Measurements from ENCODE around the gene XPNPEP2. TPM values are rescaled to one million over a fixed set of nuclear protein-coding genes. Genes with fewer than 3 reads are reported as not detected.

The XPNPEP2 gene
- total RNA-seq, 1 experiment from 2014 or later: 0.11 TPM

- no peak for TF ChIP-seq ATF2 (CRISPR knock-in tag; IDR thresholded peaks at IDR 0.05; ENCODE audit: borderline replicate concordance, low read depth)
Observed at GRCh38 chrX:129695937-129696336, 42.8 kb upstream of the XPNPEP2 start (continued).

GRCh38 chrX:129696463-129697155, 42.2 kb upstream of the XPNPEP2 start:
- ChIA-PET POLR2A (no interaction called here), CTCF (interaction anchor here (1.1 to 2.5 kb wide), 10 partner anchors 8 to 95 kb away, joined by 3 to 15 read pairs (median 4); partner anchors contain the start of gene APLN)
- peaks cover 4% of the 10 kb centered on the region; the same call in 1 of the 2 replicates for H3K9me3 Mint-ChIP-seq
- H3K27me3 Mint-ChIP-seq (ENCODE audit: low read depth): peaks cover 4% of the 10 kb centered on the region
- ATAC-seq (peak; percentile 88), DNase-seq (ENCODE audit: low spot score) (peak; percentile 43)
- peak overlapping the region; percentile 50 for H3K4me3 Mint-ChIP-seq
- TF ChIP-seq USF2 (CRISPR knock-in tag; IDR thresholded peaks at IDR 0.05) (peak; percentile 70), IRF2 (CRISPR knock-in tag; IDR thresholded peaks at IDR 0.05; ENCODE audit: borderline replicate concordance, low read depth) (no peak), ETV6 (CRISPR knock-in tag; IDR thresholded peaks at IDR 0.05) (peak; percentile 34; the same call in 1 of the 2 replicates), USF1 (CRISPR knock-in tag; IDR thresholded peaks at IDR 0.05) (peak; percentile 57; the same call in 1 of the 2 replicates), MLX (CRISPR knock-in tag; IDR thresholded peaks at IDR 0.05) (no peak)
- peaks cover 50% of the 10 kb centered on the region for H3K4me1 Mint-ChIP-seq
- H3K27ac Mint-ChIP-seq: peak overlapping the region; percentile 79
- H3K36me3 Mint-ChIP-seq: no peaks in the 10 kb centered on the region; the same call in 1 of the 2 replicates

GRCh38 chrX:129697204-129697829, 41.5 kb upstream of the XPNPEP2 start:
- Mint-ChIP-seq H3K27ac (peak overlapping the region; percentile 79), H3K4me1 (peaks cover 48% of the 10 kb centered on the region), H3K4me3 (peak overlapping the region; percentile 50), H3K36me3 (no peaks in the 10 kb centered on the region; the same call in 1 of the 2 replicates), H3K9me3 (peaks cover 4% of the 10 kb centered on the region; the same call in 1 of the 2 replicates), H3K27me3 (ENCODE audit: low read depth) (peaks cover 4% of the 10 kb centered on the region)
- CTCF ChIA-PET: interaction anchor here (1.1 to 2.5 kb wide), 7 partner anchors 9 to 96 kb away, joined by 4 to 15 read pairs (median 4); partner anchors contain the start of gene APLN
- POLR2A ChIA-PET: no interaction called here
- ATAC-seq (peak; percentile 16; the same call in 1 of the 2 replicates), DNase-seq (ENCODE audit: low spot score) (no peak)
- TF ChIP-seq CDX4 (CRISPR knock-in tag; IDR thresholded peaks at IDR 0.05; ENCODE audit: borderline replicate concordance): no peak
- TF ChIP-seq MYBL2 (CRISPR knock-in tag; IDR thresholded peaks at IDR 0.05): no peak
- no peak for TF ChIP-seq AFF4 (CRISPR knock-in tag; IDR thresholded peaks at IDR 0.05; ENCODE audit: borderline replicate concordance)
- TF ChIP-seq ZNF425 (CRISPR knock-in tag; conservative IDR thresholded peaks at IDR 0.05): no peak
- no peak for TF ChIP-seq STAT6 (CRISPR knock-in tag; conservative IDR thresholded peaks at IDR 0.05; ENCODE audit: low read depth)
- TF ChIP-seq ERG (CRISPR knock-in tag; IDR thresholded peaks at IDR 0.05): no peak
